Keratinocyte (primary cell): ENCODE data around the gene FBXO47. TPM values are rescaled to one million over a fixed set of nuclear protein-coding genes. Genes with fewer than 3 reads are reported as not detected.

Source experiments
- DNase-seq: peaks from one replicate; pipeline ENCODE4 v3.0.0-alpha.2; 2011; ENCODE audit warnings: low read depth, missing footprints, low spot score
- FAIRE-seq: peaks from 2 replicates; lab custom pipeline; 2011; peaks lifted over from hg19 to GRCh38; lab: Jason Lieb, UNC
- H2AFZ ChIP-seq: 2 replicates; pipeline ENCODE4 v1.6.0; 2012; ENCODE audit warnings: low read length, control low read depth, inconsistent platforms; ENCODE audit not compliant: control insufficient read depth
- H3K27ac ChIP-seq: 2 replicates; pipeline ENCODE4 v1.5.1; 2011; ENCODE audit warnings: low read length; ENCODE audit not compliant: control insufficient read depth, insufficient read depth
- H3K27me3 ChIP-seq: 3 replicates; pipeline ENCODE4 v1.6.0; 2011; ENCODE audit warnings: low read length; ENCODE audit not compliant: control insufficient read depth, insufficient read depth; ENCODE audit errors: extremely low read depth
- H3K36me3 ChIP-seq, 2 experiments: 2 replicates in 1 of 2; 3 replicates in 1 of 2; pipeline ENCODE4 v1.5.1; 2011; ENCODE audit warnings: low read length in 2 of 2, mild to moderate bottlenecking in 1 of 2; ENCODE audit not compliant: control insufficient read depth in 2 of 2, insufficient read depth in 2 of 2; ENCODE audit errors: extremely low read depth in 1 of 2
- H3K4me1 ChIP-seq: 3 replicates; pipeline ENCODE4 v1.5.1; 2011; ENCODE audit warnings: low read length; ENCODE audit not compliant: control insufficient read depth, insufficient read depth; ENCODE audit errors: extremely low read depth
- H3K4me2 ChIP-seq: 3 replicates; pipeline ENCODE4 v1.6.0; 2011; ENCODE audit warnings: low read depth, low read length; ENCODE audit not compliant: control insufficient read depth, insufficient read depth; ENCODE audit errors: extremely low read depth
- H3K4me3 ChIP-seq, 3 experiments: fragments of 200-600 bp in 1 of 3; sonication (generic) in 1 of 3; 2 replicates in 2 of 3; 3 replicates in 1 of 3; pipeline ENCODE4 v1.5.1; 2011 to 2016; ENCODE audit warnings: low read length in 3 of 3, mild to moderate bottlenecking in 3 of 3, control low read depth in 2 of 3, inconsistent platforms in 1 of 3, low read depth in 1 of 3, mixed read lengths in 1 of 3, mixed run types in 1 of 3, moderate library complexity in 1 of 3; ENCODE audit not compliant: control insufficient read depth in 2 of 3, insufficient read depth in 2 of 3; ENCODE audit errors: extremely low read depth in 1 of 3
- H3K79me2 ChIP-seq: 2 replicates; pipeline ENCODE4 v1.6.0; 2012; ENCODE audit warnings: low read length; ENCODE audit not compliant: control insufficient read depth, insufficient read depth
- H3K9ac ChIP-seq: 3 replicates; pipeline ENCODE4 v1.6.0; 2011; ENCODE audit warnings: low read length; ENCODE audit not compliant: control insufficient read depth, insufficient read depth; ENCODE audit errors: extremely low read depth
- H3K9me1 ChIP-seq: 3 replicates; pipeline ENCODE4 v1.6.0; 2011; ENCODE audit warnings: low read length; ENCODE audit not compliant: control insufficient read depth, insufficient read depth; ENCODE audit errors: extremely low read depth
- H3K9me3 ChIP-seq: 2 replicates; pipeline ENCODE4 v1.5.1; 2012; ENCODE audit warnings: low read depth, low read length; ENCODE audit not compliant: control insufficient read depth
- H4K20me1 ChIP-seq: 3 replicates; pipeline ENCODE4 v1.6.0; 2011; ENCODE audit warnings: low read length; ENCODE audit not compliant: control insufficient read depth, insufficient read depth; ENCODE audit errors: extremely low read depth
- CTCF ChIP-seq, 3 experiments: IDR thresholded peaks in 1 of 3; conservative IDR thresholded peaks in 1 of 3; optimal IDR thresholded peaks in 1 of 3; 2 replicates in 2 of 3; 3 replicates in 1 of 3; pipeline versions ENCODE3 to v1.5.1; 2011; ENCODE audit warnings: low read length in 3 of 3, mild to moderate bottlenecking in 3 of 3, moderate library complexity in 2 of 3, control low read depth in 1 of 3, inconsistent platforms in 1 of 3; ENCODE audit not compliant: insufficient read depth in 2 of 3; ENCODE audit errors: extremely low read depth in 1 of 3
- EZH2 ChIP-seq: IDR thresholded peaks from one replicate; pipeline ENCODE4 v1.6.1; 2012; ENCODE audit warnings: inconsistent platforms, mild to moderate bottlenecking, low read length, moderate library complexity
- dilution Hi-C: fragments of 300-500 bp; cut with MboI; formaldehyde crosslinking; loops from one replicate; pipeline ENCODE4 v1.7.0; 2020; ENCODE audit warnings: low sequenced_read_pairs; ENCODE audit not compliant: extremely low pct_ligation_motif_present
- polyA plus RNA-seq, 5 experiments: library from polyadenylated mRNA; depleted of rRNA in 3 of 5; stranded (reverse) in 3 of 5; stranded (forward) in 1 of 5; unstranded in 1 of 5; fragments of >200 nt; gene quantifications; 1 replicate in 1 of 5; 2 replicates in 3 of 5; 3 replicates in 1 of 5; pipeline versions ENCODE4 v1.2.1 to v1.2.3, GENCODE V29; 2011 to 2012; ENCODE audit warnings: missing spikeins in 2 of 5, low read depth in 1 of 5, low replicate concordance in 1 of 5

FBXO47 gene
- polyA plus RNA-seq, 1 donor (not counting 4 experiments of a cell fraction or from before 2014, with no cell fraction given), result not detected

DNA sequence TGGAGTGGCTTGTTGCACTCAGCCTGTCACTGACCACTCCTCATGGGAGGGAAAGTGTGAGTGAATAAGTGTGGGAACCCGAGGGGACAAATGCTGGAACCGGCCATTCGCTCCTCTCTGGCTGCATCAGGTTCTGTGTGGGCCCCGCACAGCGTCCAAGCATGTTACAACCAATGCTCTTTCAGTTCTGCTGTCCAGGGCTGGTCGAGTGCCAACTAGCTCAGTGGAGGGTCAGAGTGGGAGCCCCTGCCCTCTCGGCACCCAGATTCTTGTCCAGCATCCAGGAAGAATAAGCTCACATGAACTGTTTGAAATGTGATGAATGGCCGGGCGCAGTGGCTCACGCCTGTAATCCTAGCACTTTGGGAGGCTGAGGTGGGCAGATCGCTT, 48.3 kb upstream of the FBXO47 start:
- Histone ChIP-seq H3K9me3 (no peaks in the 10 kb centered on the region), H3K27me3 (no peaks in the 10 kb centered on the region), H3K9me1 (no peaks in the 10 kb centered on the region), H3K4me2 (no peak overlapping the region), H4K20me1 (no peaks in the 10 kb centered on the region), H3K79me2 (no peaks in the 10 kb centered on the region), H3K27ac (no peak overlapping the region), H3K4me3 (no peak overlapping the region), H2AFZ (no peak overlapping the region), H3K36me3 (no peaks in the 10 kb centered on the region), H3K9ac (no peak overlapping the region), H3K4me1 (peaks cover 7% of the 10 kb centered on the region)
- TF ChIP-seq CTCF (optimal IDR thresholded peaks at IDR 0.05 in 1 of 3, IDR thresholded peaks at IDR 0.05 in 1 of 3, conservative IDR thresholded peaks at IDR 0.05 in 1 of 3; ENCODE audit: extremely low read depth in 1 of 3, insufficient read depth in 2 of 3, low read length in 3 of 3) (no peak), EZH2 (no peak)
- no peak for FAIRE-seq
- dilution Hi-C loops, result no loop called here
- DNase-seq, result no peak

DNA sequence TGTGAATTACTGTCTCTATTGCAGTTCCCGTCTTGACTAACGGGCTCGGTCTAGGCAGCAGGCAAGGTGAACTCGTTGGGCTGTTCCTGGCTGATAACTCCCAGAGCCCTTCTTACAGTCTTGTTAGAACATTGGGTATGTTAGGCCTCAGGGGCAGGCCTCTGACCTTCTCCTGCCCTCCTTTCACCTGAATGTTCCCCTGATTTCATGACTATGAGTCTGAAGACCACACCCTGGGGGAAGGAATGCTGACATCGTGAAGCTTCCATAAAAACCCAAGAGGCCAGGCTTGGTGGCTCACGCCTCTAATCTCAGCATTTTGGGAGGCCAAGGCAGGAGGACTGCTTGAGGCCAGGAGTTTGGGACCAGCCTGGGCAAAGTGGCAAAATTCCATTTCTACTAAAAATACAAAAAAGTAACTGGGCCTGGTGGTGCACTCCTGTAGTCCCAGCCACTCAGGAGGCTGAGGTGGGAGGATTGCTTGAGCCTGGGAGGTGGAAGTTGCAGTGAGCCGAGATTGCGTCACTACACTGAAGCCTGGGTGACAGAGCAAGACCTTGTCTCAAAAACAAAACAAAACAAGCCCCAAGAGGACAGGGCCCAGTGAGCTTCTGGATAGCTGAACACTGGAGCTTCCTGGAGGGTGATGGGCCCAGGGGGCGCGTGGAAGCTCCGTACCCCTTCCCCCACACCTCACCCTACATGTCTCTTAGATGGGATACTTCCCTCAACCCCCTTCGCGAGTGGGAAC, 47.8 kb upstream of the FBXO47 start:
- FAIRE-seq (no peak), DNase-seq (no peak)
- dilution Hi-C loops, result no loop called here
- Histone ChIP-seq H3K9ac (no peak overlapping the region), H3K9me3 (no peaks in the 10 kb centered on the region), H3K27me3 (no peaks in the 10 kb centered on the region), H3K4me1 (peaks cover 7% of the 10 kb centered on the region), H3K79me2 (no peaks in the 10 kb centered on the region), H3K4me3 (no peak overlapping the region), H3K27ac (no peak overlapping the region), H2AFZ (no peak overlapping the region), H3K4me2 (no peak overlapping the region), H4K20me1 (no peaks in the 10 kb centered on the region), H3K36me3 (no peaks in the 10 kb centered on the region), H3K9me1 (no peaks in the 10 kb centered on the region)
- TF ChIP-seq EZH2 (no peak), CTCF (optimal IDR thresholded peaks at IDR 0.05 in 1 of 3, IDR thresholded peaks at IDR 0.05 in 1 of 3, conservative IDR thresholded peaks at IDR 0.05 in 1 of 3; ENCODE audit: extremely low read depth in 1 of 3, insufficient read depth in 2 of 3, low read length in 3 of 3) (no peak)
